Esophagus squamous epithelium (tissue), 5 donors: Measurements from ENCODE around the gene TRIM46. TPM values are rescaled to one million over a fixed set of nuclear protein-coding genes. Genes with fewer than 3 reads are reported as not detected.

Experiments used
- DNase-seq: peaks from one replicate; lab custom pipeline; 2025; lab: John Stamatoyannopoulos, UW
- H3K27ac ChIP-seq, 4 donors: fragments of 200-600 bp; sonication (generic); one replicate each; pipeline ENCODE4 v1.5.1; 2016 to 2019; ENCODE audit warnings: mild to moderate bottlenecking in 1 of 4
- H3K27me3 ChIP-seq, 4 donors: fragments of 200-600 bp; sonication (generic); 1 replicate in 3 of 4; 2 replicates in 1 of 4; pipeline versions ENCODE4 v1.5.1 to v1.6.0; 2017 to 2021; ENCODE audit warnings: antibody characterized with exemption in 1 of 4
- H3K36me3 ChIP-seq, 3 donors: fragments of 200-600 bp; sonication (generic); one replicate each; pipeline ENCODE4 v1.5.1; 2016 to 2019
- H3K4me1 ChIP-seq, 3 donors: fragments of 200-600 bp; sonication (generic); one replicate each; pipeline ENCODE4 v1.5.1; 2017 to 2019
- H3K4me3 ChIP-seq, 4 donors: fragments of 200-600 bp; sonication (generic); 1 replicate in 3 of 4; 2 replicates in 1 of 4; pipeline ENCODE4 v1.5.1; 2016 to 2019; ENCODE audit warnings: mild to moderate bottlenecking in 2 of 4, moderate library complexity in 1 of 4
- H3K9me3 ChIP-seq, 3 donors: fragments of 200-600 bp; sonication (generic); one replicate each; pipeline ENCODE4 v1.5.1; 2016 to 2019
- POLR2A ChIP-seq, 4 donors: fragments of 450-650 bp; IDR thresholded peaks; one replicate each; pipeline ENCODE4 v1.6.1; 2017; ENCODE audit warnings: antibody characterized with exemption in 4 of 4, mild to moderate bottlenecking in 4 of 4, moderate library complexity in 3 of 4
- WGBS, 2 donors: methylation state at CpG; one replicate each; pipeline ENCODE4 v1.1.5; 2018; 5-methylcytosine and 5-hydroxymethylcytosine counted together
- intact Hi-C: fragments of 100-400 bp; cut with DNase I; formaldehyde crosslinking; loops from one replicate; pipeline ENCODE4 v1.15.0; 2022
- total RNA-seq, 4 donors: library from RNA; depleted of rRNA; stranded (reverse); fragments of >200 nt; gene quantifications; one replicate each; pipeline ENCODE4 v1.1.0, GENCODE V29; 2016
- TF ChIP-seq, protein P1 (sequence below), 6 experiments: fragments of 450-650 bp in 4 of 6; fragments of 200-600 bp in 2 of 6; sonication (generic) in 2 of 6; IDR thresholded peaks; one replicate each; pipeline ENCODE4 v1.5.1; 2016 to 2019; ENCODE audit warnings: antibody characterized with exemption in 6 of 6, mild to moderate bottlenecking in 4 of 6, moderate library complexity in 4 of 6
- donor health status: DM: yes; HTN: yes; CAD: no.

The TRIM46 gene
- total RNA-seq, 4 donors from 2014 or later: 0.30 to 0.53 (median 0.38) TPM; not detected in 1

DNA sequence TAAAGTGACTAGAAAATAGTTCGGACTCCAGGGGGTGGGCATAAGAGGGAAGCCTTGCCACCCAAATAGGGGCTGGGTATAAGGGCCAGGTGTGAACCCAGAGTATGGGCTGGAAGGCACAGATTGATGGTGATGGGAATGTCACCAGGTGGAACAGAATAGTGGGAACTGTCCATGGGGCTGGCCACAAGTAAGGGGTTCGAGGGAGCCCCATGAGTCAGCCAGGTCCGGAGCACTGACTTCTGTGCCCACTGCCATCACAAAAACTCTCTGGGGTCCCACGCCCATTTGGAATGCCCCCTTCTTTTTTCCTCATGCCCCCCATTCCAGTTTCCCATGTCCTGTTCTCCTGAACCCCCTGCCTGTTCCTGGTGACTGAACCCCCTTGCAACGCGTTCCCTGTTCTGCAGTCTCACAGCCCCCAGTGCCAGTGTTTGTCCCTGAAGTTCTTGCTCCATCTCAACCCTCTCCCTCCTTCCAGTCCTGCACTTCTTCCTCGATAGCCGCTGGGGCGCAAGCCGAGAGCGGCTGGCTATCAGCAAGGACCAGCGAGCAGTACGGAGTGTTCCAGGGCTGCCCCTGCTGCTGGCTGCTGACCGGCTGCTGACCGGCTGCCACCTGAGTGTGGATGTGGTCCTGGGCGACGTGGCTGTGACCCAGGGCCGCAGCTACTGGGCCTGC is 7.9 kb downstream of the TRIM46 start:
- Histone ChIP-seq H3K27ac (no peak overlapping the region), H3K4me3 (no peak overlapping the region), H3K4me1 (peaks cover 10 to 52% (median 22%) of the 10 kb centered on the region in 3 donors), H3K9me3 (no peaks in the 10 kb centered on the region), H3K36me3 (no peaks in the 10 kb centered on the region), H3K27me3 (no peaks in the 10 kb centered on the region)
- no peak for DNase-seq
- 85 to 92% methylated on average over 8 to 13 of the region's 18 CpGs for WGBS, 2 donors
- intact Hi-C loops: no loop called here
- TF ChIP-seq, protein P1, sequence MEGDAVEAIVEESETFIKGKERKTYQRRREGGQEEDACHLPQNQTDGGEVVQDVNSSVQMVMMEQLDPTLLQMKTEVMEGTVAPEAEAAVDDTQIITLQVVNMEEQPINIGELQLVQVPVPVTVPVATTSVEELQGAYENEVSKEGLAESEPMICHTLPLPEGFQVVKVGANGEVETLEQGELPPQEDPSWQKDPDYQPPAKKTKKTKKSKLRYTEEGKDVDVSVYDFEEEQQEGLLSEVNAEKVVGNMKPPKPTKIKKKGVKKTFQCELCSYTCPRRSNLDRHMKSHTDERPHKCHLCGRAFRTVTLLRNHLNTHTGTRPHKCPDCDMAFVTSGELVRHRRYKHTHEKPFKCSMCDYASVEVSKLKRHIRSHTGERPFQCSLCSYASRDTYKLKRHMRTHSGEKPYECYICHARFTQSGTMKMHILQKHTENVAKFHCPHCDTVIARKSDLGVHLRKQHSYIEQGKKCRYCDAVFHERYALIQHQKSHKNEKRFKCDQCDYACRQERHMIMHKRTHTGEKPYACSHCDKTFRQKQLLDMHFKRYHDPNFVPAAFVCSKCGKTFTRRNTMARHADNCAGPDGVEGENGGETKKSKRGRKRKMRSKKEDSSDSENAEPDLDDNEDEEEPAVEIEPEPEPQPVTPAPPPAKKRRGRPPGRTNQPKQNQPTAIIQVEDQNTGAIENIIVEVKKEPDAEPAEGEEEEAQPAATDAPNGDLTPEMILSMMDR (IDR thresholded peaks at IDR 0.05): no peak
- no peak for TF ChIP-seq POLR2A (IDR thresholded peaks at IDR 0.05)

DNA sequence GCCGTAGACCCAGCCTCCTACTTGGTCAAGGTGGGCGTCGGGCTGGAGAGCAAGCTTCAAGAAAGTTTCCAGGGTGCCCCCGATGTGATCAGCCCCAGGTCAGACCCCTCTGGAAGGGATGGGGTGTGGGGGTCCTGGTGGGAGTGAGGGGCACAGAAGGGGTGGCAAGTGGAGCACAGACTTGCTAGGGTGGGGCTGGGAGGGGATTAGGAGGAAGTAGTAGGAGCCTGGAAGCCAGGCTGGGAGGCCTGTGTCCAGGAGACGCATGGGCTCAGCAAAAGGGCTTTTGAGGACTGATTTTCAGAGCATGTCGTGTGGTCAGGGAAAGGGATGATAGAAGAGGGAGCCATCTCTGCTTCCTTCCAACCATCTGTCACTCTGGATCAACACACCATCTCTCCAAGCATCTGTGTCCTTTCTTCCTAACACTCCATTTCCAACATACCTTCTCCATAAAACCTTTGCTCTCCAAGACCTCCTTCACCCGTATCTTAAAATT is 8.5 kb downstream of the TRIM46 start:
- TF ChIP-seq, protein P1 (IDR thresholded peaks at IDR 0.05): no peak
- no peak for TF ChIP-seq POLR2A (IDR thresholded peaks at IDR 0.05)
- H3K27ac ChIP-seq: no peak overlapping the region
- DNase-seq: no peak
- no peak overlapping the region for H3K4me3 ChIP-seq
- intact Hi-C loops: no loop called here
- peaks cover 4 to 52% (median 18%) of the 10 kb centered on the region in 3 donors for H3K4me1 ChIP-seq
- H3K9me3 ChIP-seq: no peaks in the 10 kb centered on the region
- H3K36me3 ChIP-seq: no peaks in the 10 kb centered on the region
- WGBS, 2 donors: 78 to 90% methylated on average over 2 to 3 of the region's 7 CpGs
- no peaks in the 10 kb centered on the region for H3K27me3 ChIP-seq

- intact Hi-C loops: no loop called here
- TF ChIP-seq POLR2A (IDR thresholded peaks at IDR 0.05): no peak
- no peak for DNase-seq
- Histone ChIP-seq H3K36me3 (no peaks in the 10 kb centered on the region), H3K4me1 (peaks cover 0 to 43% (median 14%) of the 10 kb centered on the region in 3 donors), H3K27ac (no peak overlapping the region), H3K4me3 (no peak overlapping the region), H3K9me3 (no peaks in the 10 kb centered on the region), H3K27me3 (no peaks in the 10 kb centered on the region)
- WGBS, 2 donors: 76 to 93% methylated on average over 7 to 12 of the region's 20 CpGs
These were observed 10.1 kb downstream of the TRIM46 start for GRCh38 chr1:155183775-155184221.

- TF ChIP-seq POLR2A (IDR thresholded peaks at IDR 0.05): no peak
- TF ChIP-seq, protein P1 (IDR thresholded peaks at IDR 0.05): no peak
- Histone ChIP-seq H3K36me3 (no peaks in the 10 kb centered on the region), H3K27me3 (no peaks in the 10 kb centered on the region), H3K4me3 (no peak overlapping the region), H3K9me3 (no peaks in the 10 kb centered on the region), H3K27ac (peak overlapping the region in 2 of 4 donors; percentile 64 to 73), H3K4me1 (peaks cover 0 to 43% (median 14%) of the 10 kb centered on the region in 3 donors)
- intact Hi-C loops: no loop called here
- 77 to 84% methylated on average over 3 to 4 of the region's 4 CpGs for WGBS, 2 donors
- DNase-seq: no peak
These were observed 10.7 kb downstream of the TRIM46 start for GRCh38 chr1:155184351-155184811.

DNA sequence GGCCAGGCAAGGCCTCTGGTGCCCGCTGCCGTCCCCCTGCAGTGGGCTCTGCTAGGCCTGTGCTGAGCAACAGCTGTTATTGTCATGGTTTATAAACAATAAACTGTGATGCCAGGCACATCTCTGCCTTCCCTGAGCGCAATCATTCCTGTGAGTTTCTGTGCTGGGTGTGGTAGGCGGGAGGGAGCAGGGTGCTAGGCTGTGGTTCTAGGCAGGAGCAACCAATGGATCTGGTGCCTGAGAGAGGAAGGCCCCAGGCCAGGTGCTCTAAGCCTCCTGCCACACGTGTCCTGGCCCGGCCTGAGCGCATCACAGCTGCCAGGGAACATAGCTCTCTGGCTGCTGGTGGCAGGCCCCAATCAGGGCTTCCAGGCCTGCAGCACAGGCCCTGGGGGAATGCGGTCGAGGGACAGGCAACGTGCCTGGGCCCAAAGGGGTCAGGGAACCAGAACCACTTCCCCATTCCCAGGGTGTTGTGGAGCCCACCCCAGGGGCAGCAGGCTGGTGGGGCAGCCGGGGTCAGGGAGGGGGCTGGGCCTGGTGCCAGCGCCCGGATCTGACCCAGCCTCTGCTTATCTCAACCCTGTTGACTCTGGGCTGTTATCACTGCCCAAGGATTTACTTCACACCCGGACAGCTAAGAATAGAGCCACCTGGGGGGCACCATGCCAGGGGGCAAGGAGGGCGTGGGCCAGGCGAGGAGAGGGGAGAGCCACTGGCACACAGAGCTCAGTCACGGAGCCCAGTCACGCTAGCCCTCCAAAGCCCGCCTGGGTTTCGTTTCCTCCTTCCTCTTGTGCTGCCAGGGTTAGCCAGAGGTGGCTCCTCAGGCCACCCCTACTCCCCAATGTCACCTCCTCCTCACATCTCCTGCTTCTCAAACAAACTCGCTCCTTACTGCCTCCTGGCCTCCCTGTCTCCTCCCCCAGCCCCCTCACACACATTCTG is 11.5 kb downstream of the TRIM46 start:
- WGBS, 2 donors: 51 to 64% methylated on average over 7 to 8 of the region's 21 CpGs
- Histone ChIP-seq H3K4me1 (peaks cover 0 to 43% (median 14%) of the 10 kb centered on the region in 3 donors), H3K27me3 (no peaks in the 10 kb centered on the region), H3K9me3 (no peaks in the 10 kb centered on the region), H3K27ac (peak overlapping the region in 3 of 4 donors; percentile 17 to 73 (median 64)), H3K36me3 (no peaks in the 10 kb centered on the region), H3K4me3 (no peak overlapping the region)
- intact Hi-C loops: no loop called here
- DNase-seq: no peak
- TF ChIP-seq, protein P1 (IDR thresholded peaks at IDR 0.05): no peak
- no peak for TF ChIP-seq POLR2A (IDR thresholded peaks at IDR 0.05)
